ENCODE results near the gene CARNS1. TPM values are rescaled to one million over a fixed set of nuclear protein-coding genes. Genes with fewer than 3 reads are reported as not detected.

The CARNS1 gene
- total and polyA plus RNA-seq, 2 of the 8 experiments (the other 6 are each of a cell fraction or from before 2014, with no cell fraction given): 0.82 to 1.1 TPM

DNA sequence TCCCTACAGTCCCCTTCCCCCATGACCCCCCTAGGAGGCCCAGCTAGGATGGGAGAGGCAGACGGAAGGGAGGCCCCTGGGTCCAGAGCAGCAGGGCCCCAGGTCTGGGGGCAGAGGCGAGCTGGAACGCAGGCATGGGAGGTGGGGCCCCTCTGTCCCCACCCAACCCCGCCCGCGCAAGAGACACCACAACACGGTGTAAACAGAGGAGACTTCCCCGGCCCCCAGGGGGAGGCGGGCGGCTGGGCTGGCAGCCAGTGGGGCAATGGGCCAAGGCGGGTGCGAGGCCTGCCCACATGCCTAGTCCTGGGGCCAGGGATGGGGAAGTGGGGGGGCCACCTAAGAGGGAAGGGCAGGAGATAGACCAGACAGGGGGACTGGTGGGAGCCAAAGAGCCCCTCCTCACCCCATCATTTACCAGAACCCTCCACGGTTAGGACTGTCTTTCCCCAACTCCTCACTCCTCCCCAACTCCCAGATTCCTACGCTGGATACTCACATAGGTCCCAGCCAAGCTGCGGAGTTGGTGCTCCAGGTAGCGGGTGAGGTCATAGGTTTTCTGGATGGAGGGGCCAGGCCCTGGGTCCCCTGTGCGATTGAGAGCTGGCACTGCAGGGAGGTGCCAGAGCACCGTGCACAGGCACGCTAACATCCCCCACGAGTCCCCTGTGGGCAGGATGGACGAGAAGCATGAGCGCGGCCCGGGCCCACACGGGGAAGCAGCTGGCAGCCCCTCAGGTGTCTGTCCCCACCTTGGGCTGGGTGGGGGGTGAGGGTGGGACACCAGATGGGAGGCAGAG is 48.3 kb upstream of the CARNS1 start:
- Histone ChIP-seq H3K4me2 (ENCODE audit: insufficient read depth in 1 of 2, low read depth in 2 of 2, low read length in 2 of 2) (no peak overlapping the region), H4K91ac (replicated peaks; ENCODE audit: insufficient read length, low read length) (no peak overlapping the region), H3K4me3 (ENCODE audit: extremely low read depth in 1 of 4, insufficient read depth in 2 of 4, low read depth in 3 of 4, low read length in 4 of 4) (no peak overlapping the region), H2BK15ac (ENCODE audit: low read length) (no peak overlapping the region), H3K27ac (ENCODE audit: low read depth, low read length) (no peak overlapping the region), H3K9ac (replicated peaks in 1 of 4; ENCODE audit: extremely low read depth in 1 of 4, low read depth in 3 of 4, low read length in 3 of 4) (no peak overlapping the region), H3K56ac (replicated peaks; ENCODE audit: insufficient read length, low read depth, low read length) (no peak overlapping the region), H2BK120ac (replicated peaks; ENCODE audit: low read depth, low read length) (no peak overlapping the region), H3K27me3 (replicated peaks in 1 of 4; ENCODE audit: control insufficient read depth in 3 of 4, extremely low read depth in 1 of 4, insufficient read depth in 3 of 4, low read length in 3 of 4) (peaks cover 0 to 31% (median 25%) of the 10 kb centered on the region in 4 experiments; a peak in 6 of 7 replicates), H3K14ac (ENCODE audit: insufficient read length) (no peak overlapping the region), H2BK20ac (ENCODE audit: low read length) (no peak overlapping the region), H3K4ac (replicated peaks; ENCODE audit: insufficient read length, low read depth, low read length) (no peak overlapping the region), H3K9me3 (ENCODE audit: insufficient read depth in 2 of 2, low read depth in 1 of 2, low read length in 1 of 2) (no peaks in the 10 kb centered on the region), H2AK5ac (ENCODE audit: low read depth, low read length) (no peak overlapping the region), H3K18ac (ENCODE audit: extremely low read depth, low read length) (no peak overlapping the region), H3K23me2 (ENCODE audit: low read depth, low read length) (peaks cover 5% of the 10 kb centered on the region; the same call in 1 of the 2 replicates), H2BK5ac (ENCODE audit: low read depth, low read length) (no peak overlapping the region), H3K23ac (ENCODE audit: insufficient read length) (no peak overlapping the region), H3K4me1 (replicated peaks in 1 of 4; ENCODE audit: control insufficient read depth in 3 of 4, insufficient read depth in 4 of 4, low read length in 3 of 4) (peaks cover 0 to 26% (median 20%) of the 10 kb centered on the region in 4 experiments; a peak in 6 of 7 replicates), H3K79me1 (ENCODE audit: low read depth, low read length) (no peaks in the 10 kb centered on the region), H4K8ac (ENCODE audit: extremely low read depth, insufficient read depth, low read length) (peak overlapping the region; percentile 29; the same call in 1 of the 2 replicates), H3K79me2 (ENCODE audit: control insufficient read depth in 1 of 2, insufficient read depth in 2 of 2, low read length in 2 of 2) (no peaks in the 10 kb centered on the region), H2BK12ac (ENCODE audit: low read depth, low read length) (no peak overlapping the region), H4K5ac (ENCODE audit: insufficient read length, low read depth, low read length) (no peak overlapping the region), H2AFZ (ENCODE audit: low read length) (no peak overlapping the region), H3K36me3 (ENCODE audit: control insufficient read depth in 2 of 4, insufficient read depth in 4 of 4, low read length in 3 of 4) (no peaks in the 10 kb centered on the region), H4K20me1 (replicated peaks in 1 of 2; ENCODE audit: control insufficient read depth in 1 of 2, insufficient read depth in 2 of 2, low read length in 2 of 2) (peaks cover 0 to 3% of the 10 kb centered on the region in 2 experiments)
- CTCF ChIA-PET (ENCODE audit: partially characterized antibody): interaction anchor here (0.6 to 34.8 kb wide), 4 partner anchors 9 to 84 kb away, joined by 3 to 1305 read pairs (median 658); partner anchors contain the start of genes CLCF1, POLD4 and RAD9A
- DNase-seq (ENCODE audit: low read depth in 1 of 2, low spot score in 2 of 2): no peak
- 88% methylated on average over 11 of the region's 25 CpGs; no CpG with 5 or more reads in 1 of the 2 experiments for WGBS, 2 experiments (ENCODE audit: extremely low coverage in 1 of 2, insufficient coverage in 1 of 2, insufficient read length in 1 of 2, insufficient replicate concordance in 2 of 2, low coverage in 1 of 2, low lambda C conversion rate in 2 of 2, missing lambda C conversion rate in 1 of 2)
- TF ChIP-seq SIN3A (conservative IDR thresholded peaks at IDR 0.05 in 1 of 2, IDR thresholded peaks at IDR 0.05 in 1 of 2; ENCODE audit: low read depth in 1 of 2, low read length in 2 of 2) (no peak), EGR1 (IDR thresholded peaks at IDR 0.05; ENCODE audit: borderline replicate concordance, low read depth, low read length) (no peak), SP4 (IDR thresholded peaks at IDR 0.05; ENCODE audit: low read length) (no peak), KDM5A (IDR thresholded peaks at IDR 0.05; ENCODE audit: low read length) (no peak), POLR2AphosphoS5 (IDR thresholded peaks at IDR 0.05; ENCODE audit: low read depth, low read length) (no peak), SIX5 (IDR thresholded peaks at IDR 0.05; ENCODE audit: low read depth, low read length) (no peak), JUND (IDR thresholded peaks at IDR 0.05; ENCODE audit: low read length) (no peak), POU5F1 (IDR thresholded peaks at IDR 0.05; ENCODE audit: low read depth, low read length) (no peak), HDAC2 (IDR thresholded peaks at IDR 0.05; ENCODE audit: borderline replicate concordance in 1 of 2, low read depth in 2 of 2, low read length in 2 of 2) (no peak)
- no peak for FAIRE-seq
- POLR2A ChIA-PET (ENCODE audit: partially characterized antibody): interaction anchor here (1.1 to 4.1 kb wide), 3 partner anchors 10 to 13 kb away, joined by 3 to 16 read pairs (median 8); partner anchors contain the start of gene POLD4
